GM21619 (cell line): ENCODE results near the gene PODXL2.
"Not testable (repeated sequence)": the region's sequence is repeated elsewhere in the genome, so short reads cannot be mapped to it uniquely, and the experiment has no call there.

Experiments used
- ATAC-seq: cut with Tn5 transposase; IDR thresholded peaks from one replicate; pipeline ENCODE4 v1.9.1; 2021; ENCODE audit not compliant: unreplicated experiment

PODXL2 gene

GRCh38 chr3:127605547-127605946 lies 23.4 kb upstream of the PODXL2 start:
- ATAC-seq: not testable (repeated sequence)

DNA sequence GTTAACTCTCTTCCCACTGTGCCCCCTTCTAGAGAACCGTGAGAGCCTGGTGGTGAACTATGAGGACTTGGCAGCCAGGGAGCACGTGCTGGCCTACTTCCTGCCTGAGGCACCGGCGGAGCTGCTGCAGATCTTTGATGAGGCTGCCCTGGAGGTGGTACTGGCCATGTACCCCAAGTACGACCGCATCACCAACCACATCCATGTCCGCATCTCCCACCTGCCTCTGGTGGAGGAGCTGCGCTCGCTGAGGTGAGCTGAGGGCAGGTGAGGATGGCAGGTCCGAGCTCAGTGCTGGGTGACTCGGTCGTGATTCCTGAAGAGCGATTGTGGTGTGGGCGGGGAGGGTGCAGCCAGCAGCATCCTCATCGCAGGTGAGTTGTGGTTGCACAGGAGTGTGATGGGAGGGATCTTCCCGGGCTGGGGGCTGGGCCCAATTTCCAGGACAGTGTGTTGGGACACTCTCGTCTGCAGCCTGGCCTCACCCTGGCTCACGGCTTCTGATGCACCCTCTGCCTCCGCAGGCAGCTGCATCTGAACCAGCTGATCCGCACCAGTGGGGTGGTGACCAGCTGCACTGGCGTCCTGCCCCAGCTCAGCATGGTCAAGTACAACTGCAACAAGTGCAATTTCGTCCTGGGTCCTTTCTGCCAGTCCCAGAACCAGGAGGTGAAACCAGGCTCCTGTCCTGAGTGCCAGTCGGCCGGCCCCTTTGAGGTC lies 22.7 kb upstream of the PODXL2 start:
- no peak for ATAC-seq

- ATAC-seq: no peak
Observed at GRCh38 chr3:127606981-127607595, 21.9 kb upstream of the PODXL2 start.

- no peak for ATAC-seq
Observed at GRCh38 chr3:127607675-127608361, 21.2 kb upstream of the PODXL2 start.

GRCh38 chr3:127608362-127608718 lies 20.6 kb upstream of the PODXL2 start:
- ATAC-seq: no peak

DNA sequence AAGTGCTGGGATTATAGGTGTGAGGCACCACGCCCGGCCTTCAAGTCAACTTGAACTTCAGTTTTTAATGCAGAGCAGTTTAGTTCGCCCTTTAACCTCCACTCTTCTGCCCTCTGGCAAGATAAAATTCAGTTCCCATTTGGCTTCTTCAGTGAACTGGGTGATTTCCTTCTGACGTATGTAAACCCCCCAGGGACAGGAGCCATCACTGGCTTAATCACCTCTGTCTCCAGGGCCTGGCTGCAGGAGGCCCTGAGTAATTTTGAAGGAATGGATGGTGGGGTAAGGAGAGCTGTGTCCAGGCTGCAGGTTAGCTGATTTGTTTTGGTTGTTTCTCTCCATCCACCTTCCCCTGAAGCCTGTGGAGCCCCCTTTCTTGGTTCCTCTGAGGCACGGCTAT lies 18.9 kb upstream of the PODXL2 start:
- ATAC-seq: no peak

DNA sequence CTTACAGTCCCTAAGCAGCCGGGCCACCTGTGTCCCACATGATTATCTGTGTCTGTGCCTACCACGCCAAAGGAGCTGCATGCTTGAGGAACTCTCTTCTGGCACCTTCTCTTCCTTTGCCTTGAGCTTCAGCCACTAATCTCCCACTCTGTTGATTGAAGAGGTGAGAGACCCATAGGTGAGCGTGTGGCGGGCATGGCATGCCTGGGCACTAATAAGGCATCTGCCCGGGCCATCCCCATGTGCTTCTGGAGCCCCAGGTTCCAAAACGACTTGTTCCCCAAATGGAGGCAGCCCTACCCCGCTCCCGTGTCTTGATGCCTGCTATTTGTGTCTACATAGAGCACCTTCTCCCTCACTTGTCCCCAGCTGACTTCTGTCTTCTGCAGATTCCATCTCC lies 17.7 kb upstream of the PODXL2 start:
- ATAC-seq: no peak

GRCh38 chr3:127612966-127613365 lies 16.0 kb upstream of the PODXL2 start:
- ATAC-seq: no peak

DNA sequence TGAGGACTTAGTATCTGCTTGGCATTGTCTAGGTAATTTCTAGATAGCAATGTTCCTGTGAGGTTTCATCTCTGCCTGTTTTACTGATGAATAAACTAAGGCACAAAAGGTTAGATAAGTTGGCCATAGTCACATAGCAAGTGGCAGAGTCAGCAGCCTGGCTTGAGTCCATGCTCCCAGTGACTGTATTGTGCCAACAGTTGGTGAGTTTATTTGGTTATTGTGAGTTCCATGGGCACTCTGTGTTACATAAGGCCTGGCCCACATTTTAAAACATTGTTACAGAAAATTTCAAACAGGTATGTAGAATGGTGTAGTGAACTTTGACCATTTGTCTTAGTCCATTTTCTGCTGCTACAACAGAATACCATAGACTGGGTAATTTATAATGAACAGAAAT lies 15.6 kb upstream of the PODXL2 start:
- ATAC-seq: no peak

DNA sequence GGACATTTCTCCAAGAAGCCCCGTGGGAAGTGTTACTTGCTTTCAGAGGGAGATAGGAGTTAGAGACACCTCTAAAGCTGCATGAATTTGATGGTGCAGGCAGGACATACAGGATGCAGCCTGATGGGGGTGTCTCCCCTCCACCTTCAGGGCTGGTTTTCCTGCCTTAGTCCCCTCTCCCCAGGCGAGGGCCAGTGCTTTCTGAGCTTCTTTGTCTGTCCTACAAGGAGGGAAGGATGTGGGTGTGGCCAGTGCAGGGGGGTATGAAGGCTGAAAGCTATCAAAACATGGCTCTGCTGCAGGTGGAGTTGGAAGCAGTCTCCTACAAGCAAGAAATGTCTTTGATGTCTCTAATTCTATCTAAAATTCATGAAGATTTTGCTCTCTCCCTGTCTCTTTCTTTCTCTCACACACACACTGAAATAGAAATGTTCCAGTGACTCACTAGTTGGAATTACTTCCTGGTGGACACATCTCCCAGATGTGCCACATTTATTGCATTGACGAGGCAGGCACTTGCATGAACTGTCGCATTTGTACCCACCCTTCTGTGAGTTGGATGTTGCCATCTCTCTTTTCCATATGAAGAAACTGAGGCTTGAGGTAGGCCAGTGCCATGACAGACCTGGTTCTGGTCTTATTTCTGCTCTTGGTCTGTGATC lies 13.9 kb upstream of the PODXL2 start:
- ATAC-seq: no peak

- no peak for ATAC-seq
Observed at GRCh38 chr3:127615631-127616305, 13.2 kb upstream of the PODXL2 start.

DNA sequence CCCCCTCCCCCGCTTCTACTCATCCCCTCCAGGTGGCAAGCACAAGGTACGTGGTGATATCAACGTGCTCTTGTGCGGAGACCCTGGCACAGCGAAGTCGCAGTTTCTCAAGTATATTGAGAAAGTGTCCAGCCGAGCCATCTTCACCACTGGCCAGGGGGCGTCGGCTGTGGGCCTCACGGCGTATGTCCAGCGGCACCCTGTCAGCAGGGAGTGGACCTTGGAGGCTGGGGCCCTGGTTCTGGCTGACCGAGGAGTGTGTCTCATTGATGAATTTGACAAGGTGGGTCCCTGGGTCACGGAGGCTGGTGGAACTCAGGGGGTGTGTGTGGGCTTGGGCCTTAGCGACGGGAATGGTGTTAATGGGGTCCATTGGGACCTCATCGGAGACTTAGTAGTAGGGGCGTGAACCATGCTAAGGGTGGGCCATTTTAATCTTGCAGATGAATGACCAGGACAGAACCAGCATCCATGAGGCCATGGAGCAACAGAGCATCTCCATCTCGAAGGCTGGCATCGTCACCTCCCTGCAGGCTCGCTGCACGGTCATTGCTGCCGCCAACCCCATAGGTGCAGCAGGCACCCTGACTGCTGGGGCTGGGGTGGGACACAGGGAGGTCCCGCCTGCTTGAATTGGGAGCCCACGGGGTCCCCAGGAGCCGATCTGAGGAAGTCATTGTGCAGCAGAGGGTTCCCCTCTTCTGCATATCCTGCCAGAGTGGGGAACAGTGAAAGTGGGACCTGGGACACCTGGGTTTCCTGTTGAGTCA lies 12.0 kb upstream of the PODXL2 start:
- no peak for ATAC-seq

DNA sequence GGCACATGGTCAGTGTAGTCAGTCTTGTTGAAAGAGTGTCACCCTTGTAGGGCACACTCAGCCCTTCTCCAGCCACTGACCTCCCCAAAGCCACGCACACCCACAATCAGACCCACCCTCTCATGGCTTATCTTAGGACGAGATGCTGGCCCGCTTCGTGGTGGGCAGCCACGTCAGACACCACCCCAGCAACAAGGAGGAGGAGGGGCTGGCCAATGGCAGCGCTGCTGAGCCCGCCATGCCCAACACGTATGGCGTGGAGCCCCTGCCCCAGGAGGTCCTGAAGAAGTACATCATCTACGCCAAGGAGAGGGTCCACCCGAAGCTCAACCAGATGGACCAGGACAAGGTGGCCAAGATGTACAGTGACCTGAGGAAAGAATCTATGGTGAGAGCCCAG lies 10.1 kb upstream of the PODXL2 start:
- no peak for ATAC-seq

DNA sequence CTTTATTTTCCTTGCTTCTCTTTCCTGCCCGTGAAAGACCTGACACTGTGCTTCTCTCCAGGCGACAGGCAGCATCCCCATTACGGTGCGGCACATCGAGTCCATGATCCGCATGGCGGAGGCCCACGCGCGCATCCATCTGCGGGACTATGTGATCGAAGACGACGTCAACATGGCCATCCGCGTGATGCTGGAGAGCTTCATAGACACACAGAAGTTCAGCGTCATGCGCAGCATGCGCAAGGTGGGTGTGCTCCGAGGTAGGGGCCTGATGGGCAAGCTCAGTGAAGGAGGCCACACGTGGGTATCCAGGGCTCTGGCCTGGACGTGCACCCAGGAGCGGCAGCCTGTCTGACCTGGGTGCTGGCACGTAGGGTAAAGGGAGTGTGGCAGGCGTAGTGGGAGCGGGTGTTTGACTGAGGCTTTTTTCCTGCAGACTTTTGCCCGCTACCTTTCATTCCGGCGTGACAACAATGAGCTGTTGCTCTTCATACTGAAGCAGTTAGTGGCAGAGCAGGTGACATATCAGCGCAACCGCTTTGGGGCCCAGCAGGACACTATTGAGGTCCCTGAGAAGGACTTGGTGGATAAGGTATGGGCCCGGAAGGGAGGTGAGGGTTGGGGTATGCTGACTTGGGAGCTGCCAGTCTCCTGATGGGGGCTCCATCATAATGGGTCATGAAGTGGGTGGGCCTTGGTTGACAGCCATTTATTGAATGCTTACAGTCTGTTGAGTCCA lies 8.2 kb upstream of the PODXL2 start:
- no peak for ATAC-seq

- no peak for ATAC-seq
Observed at GRCh38 chr3:127622031-127622430, 7.0 kb upstream of the PODXL2 start.

DNA sequence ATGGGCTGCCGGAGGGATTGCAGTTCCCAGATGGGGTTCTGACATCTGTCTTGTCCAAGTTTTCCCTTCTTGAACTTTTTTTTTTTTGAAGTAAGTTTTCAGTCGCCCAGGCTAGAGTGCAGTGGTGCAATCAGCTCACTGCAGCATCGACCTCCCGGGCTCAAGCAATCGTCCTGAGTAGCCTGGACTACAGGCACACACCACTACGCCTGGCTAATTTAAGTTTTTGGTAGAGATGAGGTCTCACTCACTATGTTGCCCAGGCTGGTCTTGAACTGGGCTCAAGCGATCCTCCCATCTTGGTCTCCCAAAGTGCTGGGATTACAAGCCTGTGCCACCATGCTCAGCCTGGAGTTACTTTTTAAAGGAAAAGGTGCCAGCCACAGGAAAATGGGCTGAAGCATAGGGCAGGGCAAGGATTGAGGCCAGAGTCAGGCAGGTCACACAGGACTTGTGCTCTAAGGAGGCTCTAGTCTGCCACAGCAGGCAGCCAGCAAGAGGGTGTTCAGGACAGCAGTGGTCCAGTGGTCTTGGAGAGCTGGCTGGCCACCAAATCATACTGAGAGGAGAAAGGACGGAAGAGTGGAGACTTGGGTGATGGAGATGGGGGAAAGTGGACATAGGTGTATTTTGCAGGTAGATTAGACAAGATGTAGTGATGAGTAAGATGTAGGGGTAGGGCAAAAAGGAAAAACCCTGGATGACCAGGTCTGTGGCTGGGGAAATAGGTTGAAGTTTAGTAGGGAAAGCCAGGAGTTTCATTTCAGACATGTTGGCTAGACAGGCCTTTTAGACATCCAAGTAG lies 6.0 kb upstream of the PODXL2 start:
- no peak for ATAC-seq

- ATAC-seq: no peak
Observed at GRCh38 chr3:127624063-127624462, 4.9 kb upstream of the PODXL2 start.

- no peak for ATAC-seq
Observed at GRCh38 chr3:127625821-127626220, 3.2 kb upstream of the PODXL2 start.

GRCh38 chr3:127628426-127628787 lies 578 bp upstream of the PODXL2 start:
- ATAC-seq: no peak
